K562 (cell line): ENCODE measurements around the gene TMC8. TPM values are rescaled to one million over a fixed set of nuclear protein-coding genes. Genes with fewer than 3 reads are reported as not detected.

ENCODE experiments used
- EWSR1 ChIP-seq: fragments of 450-650 bp; IDR thresholded peaks from 2 replicates; pipeline ENCODE4 v1.6.1; 2018; ENCODE audit warnings: borderline replicate concordance, mild to moderate bottlenecking, low read depth, moderate library complexity; ENCODE audit not compliant: partially characterized antibody
- FOXA1 ChIP-seq: fragments of 450-650 bp; IDR thresholded peaks from 2 replicates; pipeline ENCODE4 v1.6.1; 2016; ENCODE audit warnings: mild to moderate bottlenecking, borderline replicate concordance
- GTF2F1 ChIP-seq: IDR thresholded peaks from 2 replicates; pipeline ENCODE4 v1.6.1; 2011; ENCODE audit warnings: low read depth, low read length, improper control_type of control experiment
- NCOR1 ChIP-seq: fragments of 450-650 bp; IDR thresholded peaks from 2 replicates; pipeline ENCODE4 v1.6.1; 2016; ENCODE audit warnings: mild to moderate bottlenecking, moderate library complexity
- SMAD1 ChIP-seq: fragments of 150-350 bp; IDR thresholded peaks from 2 replicates; pipeline ENCODE4 v1.6.1; 2014; ENCODE audit warnings: low read length, low read depth; ENCODE audit not compliant: partially characterized antibody
- SMARCE1 ChIP-seq: fragments of 450-650 bp; IDR thresholded peaks from 2 replicates; pipeline ENCODE4 v1.7.1; 2016; ENCODE audit warnings: mild to moderate bottlenecking
- STAG1 ChIP-seq: sonication (generic); formaldehyde crosslinking; IDR thresholded peaks from 2 replicates; pipeline ENCODE4 v1.5.0; 2020; ENCODE audit warnings: missing genetic modification reagents, borderline replicate concordance
- TBL1XR1 ChIP-seq, 2 experiments: IDR thresholded peaks; 2 replicates each; pipeline ENCODE4 v1.6.1; 2012; ENCODE audit warnings: improper control_type of control experiment in 2 of 2, low read length in 2 of 2, mild to moderate bottlenecking in 1 of 2
- THRAP3 ChIP-seq: fragments of 450-650 bp; IDR thresholded peaks from 2 replicates; pipeline ENCODE4 v1.6.1; 2016; ENCODE audit warnings: mild to moderate bottlenecking, inconsistent platforms, borderline replicate concordance
- WHSC1 ChIP-seq: IDR thresholded peaks from one replicate; pipeline ENCODE4 v1.6.1; 2012; ENCODE audit warnings: low read length, control low read depth, inconsistent platforms
- YBX1 ChIP-seq: fragments of 450-650 bp; IDR thresholded peaks from 2 replicates; pipeline ENCODE4 v1.7.1; 2016; ENCODE audit warnings: mild to moderate bottlenecking
- ZBTB8A ChIP-seq: fragments of 450-650 bp; IDR thresholded peaks from 2 replicates; pipeline ENCODE4 v1.6.1; 2018; ENCODE audit warnings: mild to moderate bottlenecking, moderate library complexity; ENCODE audit not compliant: partially characterized antibody
- polyA plus RNA-seq, 8 experiments: library from polyadenylated mRNA; depleted of rRNA in 4 of 8; stranded (reverse) in 5 of 8; unstranded in 3 of 8; fragments of >200 nt; fragmentation: Nextera tagmentation in 2 of 8; fragmentation: Illumina TruSeq in 1 of 8; extraction: Ambion mirVana in 2 of 8; extraction: Trizol in 1 of 8; gene quantifications; 2 replicates each; pipeline versions ENCODE4 v1.2.1 to v1.2.3, GENCODE V29; 2011 to 2014; ENCODE audit warnings: inconsistent platforms in 1 of 8, missing spikeins in 1 of 8
- total RNA-seq, 7 experiments: library from RNA; depleted of rRNA in 6 of 7; stranded (reverse); fragments of >200 nt in 6 of 7; fragmentation: Illumina TruSeq in 2 of 7; extraction: Trizol in 2 of 7; gene quantifications; 2 replicates each; pipeline versions ENCODE4 v1.2.1 to v1.2.3, GENCODE V29; 2011 to 2021; ENCODE audit warnings: low replicate concordance in 1 of 7
- TF ChIP-seq, protein P1 (sequence below), 3 experiments: fragments of 200-800 bp in 1 of 3; fragments of 250-450 bp in 1 of 3; fragments of 450-650 bp in 1 of 3; sonication (Bioruptor Pico) in 1 of 3; sonication (Bioruptor generic) in 1 of 3; formaldehyde crosslinking in 1 of 3; IDR thresholded peaks; 2 replicates each; pipeline versions ENCODE4 v1.6.1 to v1.8.0; 2016 to 2022; ENCODE audit warnings: mild to moderate bottlenecking in 2 of 3, missing genetic modification characterization in 2 of 3, missing compliant biosample characterization in 1 of 3, moderate library complexity in 1 of 3
- TF ChIP-seq, protein P2 (sequence below), 2 experiments: fragments of 450-650 bp; conservative IDR thresholded peaks; 2 replicates each; pipeline ENCODE4 v1.6.1; 2017; ENCODE audit warnings: mild to moderate bottlenecking in 2 of 2, moderate library complexity in 2 of 2
- TF ChIP-seq, protein P3 (sequence below), 2 experiments: fragments of 250-450 bp in 1 of 2; fragments of 450-650 bp in 1 of 2; sonication (Bioruptor Pico) in 1 of 2; IDR thresholded peaks; 2 replicates each; pipeline versions ENCODE4 v1.6.1 to v1.8.0; 2016 to 2021; ENCODE audit warnings: mild to moderate bottlenecking in 2 of 2, moderate library complexity in 2 of 2, missing compliant biosample characterization in 1 of 2, missing genetic modification characterization in 1 of 2
- TF ChIP-seq, protein P4 (sequence below): fragments of 450-650 bp; IDR thresholded peaks from 2 replicates; pipeline ENCODE4 v1.6.1; 2016; ENCODE audit warnings: borderline replicate concordance
- TF ChIP-seq, protein P5 (sequence below): fragments of 450-650 bp; IDR thresholded peaks from 2 replicates; pipeline ENCODE4 v1.6.1; 2018; ENCODE audit warnings: mild to moderate bottlenecking, low read depth; ENCODE audit not compliant: partially characterized antibody

TMC8 gene
- total and polyA plus RNA-seq, 9 of the 15 experiments (the other 6 are each of a cell fraction or from before 2014, with no cell fraction given) = 0.13 to 10.9 (median 2.8) TPM

DNA sequence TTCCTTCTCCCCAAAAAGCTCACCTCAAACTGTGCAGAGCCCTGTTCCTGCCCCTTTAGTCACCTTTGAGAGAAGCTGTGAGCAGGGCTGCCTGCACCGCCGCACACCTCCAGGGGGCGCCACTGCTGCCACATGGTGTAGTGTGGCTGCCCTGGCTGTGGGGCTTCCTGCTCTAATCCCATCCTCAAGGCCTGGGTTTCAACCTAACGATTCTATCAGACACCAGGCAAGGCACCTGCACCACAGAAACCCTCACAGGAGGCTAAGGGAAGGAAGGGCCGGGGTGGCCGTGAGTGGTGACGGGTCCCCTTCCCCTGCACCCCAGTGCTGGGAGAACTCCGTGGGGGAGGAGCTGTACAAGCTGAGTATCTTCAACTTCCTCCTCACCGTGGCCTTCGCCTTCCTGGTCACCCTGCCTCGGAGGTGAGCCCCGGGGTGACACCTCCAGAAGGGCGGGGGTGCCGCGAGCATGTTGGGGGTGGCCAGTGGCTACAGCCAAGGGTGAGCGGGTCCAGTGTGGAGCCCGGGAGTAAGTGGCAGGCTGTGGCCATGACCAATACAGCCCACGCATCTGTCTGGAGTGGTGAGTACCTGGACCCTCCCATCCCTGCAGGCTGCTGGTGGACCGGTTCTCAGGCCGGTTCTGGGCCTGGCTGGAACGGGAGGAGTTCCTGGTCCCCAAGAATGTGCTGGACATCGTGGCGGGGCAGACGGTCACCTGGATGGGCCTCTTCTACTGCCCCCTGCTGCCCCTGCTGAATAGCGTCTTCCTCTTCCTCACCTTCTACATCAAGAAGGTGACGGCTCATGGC is 7.0 kb downstream of the TMC8 start (continued):
- TF ChIP-seq, protein P1, sequence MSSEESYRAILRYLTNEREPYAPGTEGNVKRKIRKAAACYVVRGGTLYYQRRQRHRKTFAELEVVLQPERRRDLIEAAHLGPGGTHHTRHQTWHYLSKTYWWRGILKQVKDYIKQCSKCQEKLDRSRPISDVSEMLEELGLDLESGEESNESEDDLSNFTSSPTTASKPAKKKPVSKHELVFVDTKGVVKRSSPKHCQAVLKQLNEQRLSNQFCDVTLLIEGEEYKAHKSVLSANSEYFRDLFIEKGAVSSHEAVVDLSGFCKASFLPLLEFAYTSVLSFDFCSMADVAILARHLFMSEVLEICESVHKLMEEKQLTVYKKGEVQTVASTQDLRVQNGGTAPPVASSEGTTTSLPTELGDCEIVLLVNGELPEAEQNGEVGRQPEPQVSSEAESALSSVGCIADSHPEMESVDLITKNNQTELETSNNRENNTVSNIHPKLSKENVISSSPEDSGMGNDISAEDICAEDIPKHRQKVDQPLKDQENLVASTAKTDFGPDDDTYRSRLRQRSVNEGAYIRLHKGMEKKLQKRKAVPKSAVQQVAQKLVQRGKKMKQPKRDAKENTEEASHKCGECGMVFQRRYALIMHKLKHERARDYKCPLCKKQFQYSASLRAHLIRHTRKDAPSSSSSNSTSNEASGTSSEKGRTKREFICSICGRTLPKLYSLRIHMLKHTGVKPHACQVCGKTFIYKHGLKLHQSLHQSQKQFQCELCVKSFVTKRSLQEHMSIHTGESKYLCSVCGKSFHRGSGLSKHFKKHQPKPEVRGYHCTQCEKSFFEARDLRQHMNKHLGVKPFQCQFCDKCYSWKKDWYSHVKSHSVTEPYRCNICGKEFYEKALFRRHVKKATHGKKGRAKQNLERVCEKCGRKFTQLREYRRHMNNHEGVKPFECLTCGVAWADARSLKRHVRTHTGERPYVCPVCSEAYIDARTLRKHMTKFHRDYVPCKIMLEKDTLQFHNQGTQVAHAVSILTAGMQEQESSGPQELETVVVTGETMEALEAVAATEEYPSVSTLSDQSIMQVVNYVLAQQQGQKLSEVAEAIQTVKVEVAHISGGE (CRISPR knock-in tag; IDR thresholded peaks at IDR 0.05) = no peak
- TF ChIP-seq, protein P2, sequence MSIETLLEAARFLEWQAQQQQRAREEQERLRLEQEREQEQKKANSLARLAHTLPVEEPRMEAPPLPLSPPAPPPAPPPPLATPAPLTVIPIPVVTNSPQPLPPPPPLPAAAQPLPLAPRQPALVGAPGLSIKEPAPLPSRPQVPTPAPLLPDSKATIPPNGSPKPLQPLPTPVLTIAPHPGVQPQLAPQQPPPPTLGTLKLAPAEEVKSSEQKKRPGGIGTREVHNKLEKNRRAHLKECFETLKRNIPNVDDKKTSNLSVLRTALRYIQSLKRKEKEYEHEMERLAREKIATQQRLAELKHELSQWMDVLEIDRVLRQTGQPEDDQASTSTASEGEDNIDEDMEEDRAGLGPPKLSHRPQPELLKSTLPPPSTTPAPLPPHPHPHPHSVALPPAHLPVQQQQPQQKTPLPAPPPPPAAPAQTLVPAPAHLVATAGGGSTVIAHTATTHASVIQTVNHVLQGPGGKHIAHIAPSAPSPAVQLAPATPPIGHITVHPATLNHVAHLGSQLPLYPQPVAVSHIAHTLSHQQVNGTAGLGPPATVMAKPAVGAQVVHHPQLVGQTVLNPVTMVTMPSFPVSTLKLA (conservative IDR thresholded peaks at IDR 0.05) = peak; percentile 52 to 54; a peak in 3 of 4 replicates
- no peak for TF ChIP-seq NCOR1
- TF ChIP-seq FOXA1 = no peak
- TF ChIP-seq TBL1XR1 (IDR thresholded peaks at IDR 0.05; ENCODE audit: low read length in 2 of 2) = no peak
- 0 out of 2 replicates have a peak, but pooled peaks have one; percentile 14 for TF ChIP-seq THRAP3
- TF ChIP-seq STAG1 (CRISPR knock-in tag) = no peak
- TF ChIP-seq SMARCE1 = peak; percentile 61
- TF ChIP-seq SMAD1 = no peak
- no peak for TF ChIP-seq WHSC1
- TF ChIP-seq EWSR1 = no peak
- TF ChIP-seq, protein P3, sequence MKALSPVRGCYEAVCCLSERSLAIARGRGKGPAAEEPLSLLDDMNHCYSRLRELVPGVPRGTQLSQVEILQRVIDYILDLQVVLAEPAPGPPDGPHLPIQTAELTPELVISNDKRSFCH (CRISPR knock-in tag; IDR thresholded peaks at IDR 0.05) = no peak
- TF ChIP-seq, protein P3 (tag; IDR thresholded peaks at IDR 0.05) = peak; percentile 80
- TF ChIP-seq, protein P4, sequence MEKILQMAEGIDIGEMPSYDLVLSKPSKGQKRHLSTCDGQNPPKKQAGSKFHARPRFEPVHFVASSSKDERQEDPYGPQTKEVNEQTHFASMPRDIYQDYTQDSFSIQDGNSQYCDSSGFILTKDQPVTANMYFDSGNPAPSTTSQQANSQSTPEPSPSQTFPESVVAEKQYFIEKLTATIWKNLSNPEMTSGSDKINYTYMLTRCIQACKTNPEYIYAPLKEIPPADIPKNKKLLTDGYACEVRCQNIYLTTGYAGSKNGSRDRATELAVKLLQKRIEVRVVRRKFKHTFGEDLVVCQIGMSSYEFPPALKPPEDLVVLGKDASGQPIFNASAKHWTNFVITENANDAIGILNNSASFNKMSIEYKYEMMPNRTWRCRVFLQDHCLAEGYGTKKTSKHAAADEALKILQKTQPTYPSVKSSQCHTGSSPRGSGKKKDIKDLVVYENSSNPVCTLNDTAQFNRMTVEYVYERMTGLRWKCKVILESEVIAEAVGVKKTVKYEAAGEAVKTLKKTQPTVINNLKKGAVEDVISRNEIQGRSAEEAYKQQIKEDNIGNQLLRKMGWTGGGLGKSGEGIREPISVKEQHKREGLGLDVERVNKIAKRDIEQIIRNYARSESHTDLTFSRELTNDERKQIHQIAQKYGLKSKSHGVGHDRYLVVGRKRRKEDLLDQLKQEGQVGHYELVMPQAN = peak; percentile 78
- TF ChIP-seq YBX1 = no peak
- no peak for TF ChIP-seq ZBTB8A
- no peak for TF ChIP-seq GTF2F1
- TF ChIP-seq, protein P5, sequence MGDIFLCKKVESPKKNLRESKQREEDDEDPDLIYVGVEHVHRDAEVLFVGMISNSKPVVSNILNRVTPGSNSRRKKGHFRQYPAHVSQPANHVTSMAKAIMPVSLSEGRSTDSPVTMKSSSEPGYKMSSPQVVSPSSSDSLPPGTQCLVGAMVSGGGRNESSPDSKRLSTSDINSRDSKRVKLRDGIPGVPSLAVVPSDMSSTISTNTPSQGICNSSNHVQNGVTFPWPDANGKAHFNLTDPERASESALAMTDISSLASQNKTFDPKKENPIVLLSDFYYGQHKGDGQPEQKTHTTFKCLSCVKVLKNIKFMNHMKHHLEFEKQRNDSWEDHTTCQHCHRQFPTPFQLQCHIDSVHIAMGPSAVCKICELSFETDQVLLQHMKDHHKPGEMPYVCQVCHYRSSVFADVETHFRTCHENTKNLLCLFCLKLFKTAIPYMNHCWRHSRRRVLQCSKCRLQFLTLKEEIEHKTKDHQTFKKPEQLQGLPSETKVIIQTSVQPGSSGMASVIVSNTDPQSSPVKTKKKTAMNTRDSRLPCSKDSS = no peak
